ENCODE results near the gene DRGX.

Gene DRGX

DNA sequence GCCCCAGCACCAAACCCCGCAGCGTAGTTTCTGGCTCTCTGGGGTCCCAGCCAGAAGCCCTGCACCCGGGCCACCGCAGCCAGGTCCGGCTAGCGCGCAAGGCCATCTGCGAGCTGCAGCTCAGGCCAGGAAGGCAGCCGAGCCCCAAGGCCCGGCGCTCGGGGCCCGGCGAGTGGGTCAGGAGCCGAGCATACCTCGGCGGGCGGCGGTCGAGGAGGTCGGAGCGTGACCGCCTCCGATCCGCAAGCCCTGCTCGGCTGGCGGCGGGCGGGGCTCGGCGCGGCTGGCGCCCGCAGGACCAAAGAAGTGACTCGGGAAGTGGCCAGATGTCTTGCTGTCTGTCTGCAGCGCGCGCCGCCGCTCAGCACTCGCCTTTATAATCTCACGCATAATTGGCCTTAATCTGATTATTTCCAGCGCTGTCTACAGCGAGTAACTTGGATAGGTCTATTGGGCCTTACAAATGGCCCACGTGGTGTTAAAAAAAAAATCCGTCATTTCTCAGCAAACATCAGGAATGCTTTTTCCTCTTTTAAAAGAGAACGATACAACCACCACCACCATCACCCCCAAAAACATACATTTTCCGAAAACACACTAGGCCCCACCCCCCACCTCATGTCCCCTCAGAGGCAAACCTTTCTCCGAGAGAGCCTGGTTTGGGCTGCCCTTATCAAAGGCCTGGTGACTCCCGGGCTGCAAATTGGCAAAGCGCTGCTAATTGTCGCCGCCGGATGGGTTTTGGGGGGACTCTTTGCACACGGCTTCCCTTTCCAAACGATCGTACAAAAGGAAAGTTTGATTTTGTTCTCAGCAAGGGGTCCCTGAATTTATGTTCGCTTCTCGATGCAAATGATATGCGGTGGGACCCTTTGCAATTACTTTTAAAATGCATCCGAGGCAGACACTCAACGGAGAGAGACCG is at the start of gene DRGX:
Gene DRGX (minus strand): TSS at position 349 of the 925 bp plus-strand sequence. CDS start 649 bp downstream, outside the sequence.
- DNase-seq (ENCODE audit: low read depth) = no peak

DNA sequence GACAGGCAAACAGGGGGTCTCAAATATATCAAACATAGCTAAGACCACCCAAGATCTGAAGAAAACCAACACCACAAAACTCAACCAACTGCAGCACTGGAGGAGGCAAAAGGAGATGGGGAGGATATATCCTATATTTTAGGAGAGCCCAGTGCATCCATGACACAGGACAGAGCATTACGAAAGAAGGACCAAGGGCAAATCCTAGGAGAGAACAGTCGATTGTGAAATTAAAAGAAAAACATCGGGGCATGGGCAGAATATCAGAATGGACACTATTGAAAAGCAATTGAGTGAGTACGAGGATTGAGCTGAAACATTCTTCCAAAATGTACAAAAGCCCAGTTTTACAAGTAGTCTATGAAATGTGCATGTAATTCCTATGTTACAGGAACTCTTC is 48.5 kb upstream of the DRGX start:
- no peak for DNase-seq (ENCODE audit: low read depth)

DNA sequence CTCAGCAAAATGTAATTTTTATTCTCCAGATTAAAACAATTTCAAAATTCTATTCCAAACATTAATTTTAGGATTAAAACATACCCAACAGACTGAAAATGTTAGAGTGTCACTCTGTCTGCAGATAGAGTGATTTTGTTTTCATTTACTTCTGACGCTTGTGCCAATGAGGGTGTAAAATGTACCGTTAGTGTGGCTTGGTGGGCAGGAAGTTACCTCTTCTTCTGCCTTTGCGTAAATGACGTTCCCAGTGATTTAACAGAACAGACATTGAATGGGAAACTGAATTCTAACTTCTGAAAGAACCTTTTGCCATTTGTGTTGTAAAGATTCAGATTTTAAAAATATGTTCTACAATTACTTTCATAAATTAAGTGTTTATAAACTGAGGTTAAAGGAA is 47.0 kb upstream of the DRGX start:
- no peak for DNase-seq (ENCODE audit: low read depth)

DNA sequence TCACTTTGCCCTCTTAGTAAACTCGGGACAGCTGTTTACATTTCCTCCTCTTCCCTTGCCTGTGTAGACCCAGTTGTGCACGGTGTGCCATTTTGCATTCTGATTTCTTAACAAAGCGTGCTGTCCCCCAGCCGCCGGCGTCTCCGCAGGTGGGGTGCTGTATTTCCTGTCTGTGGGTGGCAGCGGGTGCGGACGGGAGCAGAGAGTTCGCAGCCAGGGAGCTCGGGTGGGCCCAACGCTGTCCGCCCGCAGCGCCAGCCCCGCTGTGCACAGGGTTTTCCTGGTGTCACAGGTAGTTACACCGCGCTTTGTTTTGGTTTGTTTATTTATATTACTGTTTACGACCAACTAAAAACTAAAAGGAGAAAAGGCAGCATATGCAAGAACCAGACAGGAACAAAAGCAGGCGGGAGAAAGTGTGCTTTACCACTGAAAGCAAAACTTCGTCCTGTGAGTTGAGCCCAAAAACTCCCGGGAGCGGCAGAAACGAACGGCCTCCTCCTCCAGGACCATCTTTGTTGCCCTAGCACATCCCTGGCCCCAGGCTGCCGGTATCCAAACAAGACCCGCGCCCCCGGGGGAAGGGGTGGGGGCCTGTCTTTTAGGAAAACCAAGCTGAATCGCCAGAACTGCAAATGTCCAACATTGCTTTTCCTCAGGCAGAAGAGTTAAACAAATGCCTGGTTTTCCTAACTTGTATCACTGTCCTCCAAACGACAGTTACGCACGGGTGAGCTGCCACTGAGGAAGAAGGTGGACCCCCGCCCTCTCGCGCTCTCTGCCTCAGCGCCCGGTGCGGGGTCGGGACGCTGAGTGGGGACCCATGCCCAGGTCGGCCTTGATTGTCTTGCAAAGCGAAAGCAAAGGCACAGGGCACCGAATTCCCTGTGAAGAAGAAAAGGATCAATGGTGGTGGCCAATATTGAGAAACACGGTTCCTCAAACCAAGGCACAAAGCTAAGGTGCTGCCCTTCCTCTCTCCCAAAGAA is 45.9 kb upstream of the DRGX start:
- no peak for DNase-seq (ENCODE audit: low read depth)

DNA sequence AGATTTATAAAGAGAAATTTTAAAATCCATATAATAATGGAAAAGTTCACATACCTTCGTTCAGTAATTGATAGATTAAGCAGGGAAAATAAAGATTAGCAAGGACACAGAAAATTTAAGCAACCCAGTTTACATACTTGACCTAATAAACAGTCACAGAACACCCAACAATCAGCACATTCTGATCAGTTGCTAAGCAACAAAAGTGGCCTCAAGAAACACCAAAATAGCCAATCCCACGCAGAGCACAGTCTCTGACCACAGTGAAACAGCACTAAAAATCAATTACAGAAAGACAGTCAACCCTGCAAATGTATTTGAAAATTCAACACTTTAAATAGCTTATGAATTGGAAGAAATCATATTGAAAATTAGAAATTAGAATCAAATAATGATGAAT is 39.3 kb upstream of the DRGX start:
- DNase-seq (ENCODE audit: low read depth) = no peak

DNA sequence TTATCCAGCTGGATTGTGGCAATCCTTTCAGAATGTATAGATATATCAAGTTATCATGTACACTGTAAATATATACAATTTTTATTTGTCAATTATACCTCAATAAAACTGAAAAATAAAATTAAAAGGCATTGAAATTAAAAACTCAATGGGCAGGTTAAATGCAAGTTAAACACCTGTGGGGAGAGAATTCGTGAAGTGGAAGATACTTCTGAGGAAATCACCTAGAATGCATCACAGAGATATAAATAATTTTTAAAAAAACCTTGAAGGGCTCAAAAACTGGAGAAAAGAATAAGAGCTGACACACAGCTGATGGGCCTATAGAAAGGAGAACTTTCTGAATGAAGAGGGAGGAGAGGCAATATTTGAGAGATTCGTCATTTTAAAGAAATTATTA is 37.2 kb upstream of the DRGX start:
- no peak for DNase-seq (ENCODE audit: low read depth)

DNA sequence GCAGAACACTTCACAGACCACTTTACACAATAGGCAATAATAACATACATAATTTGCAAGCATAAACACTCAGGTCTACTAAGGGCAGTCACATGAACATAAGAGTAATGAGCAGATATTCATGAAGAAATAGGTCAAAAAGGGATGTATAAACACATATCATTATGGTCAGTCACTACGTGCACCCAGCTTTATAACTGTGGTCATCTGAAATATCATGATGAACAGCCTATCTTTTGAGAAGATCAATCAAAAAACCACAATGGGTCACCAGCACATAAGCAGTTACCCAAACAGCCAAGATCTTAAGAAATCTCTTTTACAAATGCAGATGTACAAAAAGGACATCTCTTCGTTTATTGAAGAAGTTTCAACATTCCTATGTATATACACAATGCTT is 35.5 kb upstream of the DRGX start:
- DNase-seq (ENCODE audit: low read depth) = no peak

DNA sequence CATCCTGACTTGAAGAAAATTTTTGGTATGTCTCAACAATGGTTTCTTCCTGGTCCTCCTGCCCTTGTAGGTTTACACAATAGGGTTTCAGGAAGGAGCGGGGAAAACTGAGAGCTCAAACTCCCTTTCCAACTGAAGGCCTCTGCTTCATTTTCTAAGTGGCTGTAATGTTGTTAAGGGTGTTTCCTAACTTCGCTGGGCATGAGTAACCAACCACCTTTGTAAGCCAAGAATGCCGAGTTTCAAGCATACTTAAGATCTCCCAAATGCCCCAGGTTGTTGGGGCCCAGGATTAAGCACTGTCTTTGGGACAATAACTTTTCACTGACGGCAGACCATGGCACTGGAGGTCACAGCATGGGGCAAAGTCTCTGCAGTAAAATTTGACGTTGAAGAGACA is 33.6 kb upstream of the DRGX start:
- DNase-seq (ENCODE audit: low read depth) = no peak

DNA sequence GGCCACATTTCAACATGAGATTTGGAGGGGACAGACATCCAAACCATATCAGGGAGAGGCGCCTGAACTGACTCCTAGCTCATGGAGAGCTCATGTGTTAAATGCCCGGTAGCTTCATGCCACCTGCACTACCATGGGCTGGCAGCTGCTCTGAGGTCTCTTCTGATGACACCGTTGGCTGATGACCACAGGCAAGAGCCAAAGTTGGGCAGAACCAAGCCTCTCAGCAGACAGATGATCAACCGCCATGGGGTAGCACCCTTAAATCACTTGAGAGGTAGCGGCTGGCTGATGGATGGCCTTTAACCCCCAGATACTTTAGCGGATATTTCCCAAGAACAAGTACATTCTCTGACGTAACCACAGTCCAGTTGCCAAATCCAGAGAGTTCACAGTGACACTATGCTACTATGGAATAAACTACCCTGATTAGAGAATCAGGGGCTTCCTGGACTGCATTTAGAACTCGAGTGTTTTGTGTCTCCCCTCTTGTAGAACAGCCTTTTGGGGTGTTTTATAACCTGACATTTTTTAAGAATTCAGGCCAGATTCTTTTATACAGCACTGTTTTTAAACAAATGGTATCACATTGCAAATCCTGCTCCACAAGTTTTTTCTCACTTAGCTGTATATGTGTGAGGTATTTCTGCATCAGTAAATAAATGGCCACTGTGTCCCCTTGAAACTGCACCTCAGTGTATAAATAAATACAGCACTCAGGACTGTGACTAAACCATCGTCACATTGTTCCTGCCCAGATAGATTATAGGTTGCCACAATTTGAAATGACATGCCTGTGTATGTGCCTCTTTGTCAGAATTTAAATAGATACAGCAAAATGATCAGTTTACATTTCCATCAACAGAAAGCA is 30.8 kb upstream of the DRGX start:
- no peak for DNase-seq (ENCODE audit: low read depth)

DNA sequence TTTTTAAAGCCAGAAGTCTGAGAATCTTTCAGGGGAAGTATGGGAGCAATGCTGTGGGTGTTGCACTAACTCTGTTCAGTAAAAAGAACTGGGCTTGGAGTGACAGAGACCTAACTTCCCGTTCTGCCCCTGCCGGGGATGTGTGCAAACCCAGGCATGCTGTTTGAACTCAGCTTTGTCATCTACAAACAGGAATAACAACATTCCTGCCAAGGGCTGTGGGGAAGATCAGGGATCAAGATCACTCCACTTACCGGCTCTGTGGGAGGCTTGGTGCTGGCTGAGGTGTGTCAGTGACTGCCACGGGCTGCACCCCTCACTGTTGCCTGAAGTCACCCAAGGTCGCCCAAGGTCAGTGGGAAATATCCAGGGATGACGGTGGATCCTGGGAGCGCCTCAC is 23.1 kb upstream of the DRGX start:
- no peak for DNase-seq (ENCODE audit: low read depth)

DNA sequence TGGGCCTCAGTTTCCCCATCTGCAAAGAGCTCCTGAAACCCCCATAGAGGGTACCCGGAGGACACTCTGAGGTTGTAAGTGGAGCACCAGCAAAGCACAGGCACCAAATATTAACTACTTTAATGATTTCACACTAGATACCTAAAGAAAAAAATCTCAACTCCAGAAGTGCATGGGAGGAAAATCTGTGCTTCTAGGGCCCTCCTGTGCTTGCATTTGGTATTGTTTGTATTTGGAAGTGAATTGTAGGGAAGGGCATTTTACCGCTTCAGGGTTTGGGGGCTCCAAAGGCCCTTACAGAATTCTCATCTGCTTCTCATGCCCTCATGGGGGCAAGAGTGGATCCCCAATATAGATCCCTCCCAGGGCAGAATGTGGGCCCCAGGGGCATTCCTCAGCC is 22.4 kb upstream of the DRGX start:
- no peak for DNase-seq (ENCODE audit: low read depth)

DNA sequence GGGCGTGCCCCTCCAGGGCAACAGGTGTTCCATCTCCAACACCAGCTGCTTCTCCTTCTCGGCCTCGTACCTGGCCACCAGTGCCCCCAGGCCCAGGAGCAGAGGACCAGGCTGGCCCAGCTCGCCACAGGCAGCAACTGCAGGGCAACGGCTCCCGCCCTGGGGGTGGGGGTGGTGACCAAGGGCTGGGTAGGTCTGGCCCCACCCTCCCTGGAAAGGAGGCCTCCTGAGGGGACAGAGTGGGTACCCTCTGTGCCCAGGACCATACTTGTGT is 22.1 kb upstream of the DRGX start:
- no peak for DNase-seq (ENCODE audit: low read depth)

DNA sequence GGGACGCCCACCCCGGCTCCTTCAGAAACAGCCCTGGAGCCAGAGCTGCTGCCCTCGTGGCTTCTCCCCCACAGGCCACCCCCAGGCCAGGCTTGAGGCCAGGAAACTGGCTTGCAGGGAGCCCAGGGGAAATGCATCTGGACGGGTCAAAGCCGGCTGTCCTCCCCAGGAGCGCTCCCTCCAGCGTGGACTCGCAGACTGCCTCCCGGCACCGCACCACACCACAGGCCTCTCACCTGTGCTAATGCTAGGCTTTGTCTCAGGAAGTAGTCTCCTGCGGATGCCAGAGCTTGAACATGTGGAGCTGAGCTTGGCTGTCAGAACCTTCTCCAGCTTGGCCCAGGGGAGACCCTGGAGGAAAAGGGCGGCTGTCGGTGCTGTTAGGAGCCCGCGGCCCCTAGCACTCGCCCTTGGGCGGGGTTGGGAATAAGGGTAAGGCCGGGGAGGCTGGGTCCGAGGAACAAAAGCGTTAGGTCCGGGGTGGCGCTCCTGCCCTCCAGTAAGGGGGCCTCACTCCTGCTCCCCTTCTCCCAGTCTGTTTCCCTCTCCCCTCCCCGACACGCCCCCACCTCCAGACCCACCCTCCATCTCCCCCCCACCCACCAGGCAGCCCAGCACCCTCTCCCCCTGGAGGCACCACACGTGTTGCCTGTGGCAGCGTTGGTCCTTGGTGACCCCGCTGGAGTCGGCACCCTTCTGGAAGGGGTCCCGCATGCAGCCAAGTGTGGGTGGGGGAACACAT is 21.6 kb upstream of the DRGX start:
- no peak for DNase-seq (ENCODE audit: low read depth)

DNA sequence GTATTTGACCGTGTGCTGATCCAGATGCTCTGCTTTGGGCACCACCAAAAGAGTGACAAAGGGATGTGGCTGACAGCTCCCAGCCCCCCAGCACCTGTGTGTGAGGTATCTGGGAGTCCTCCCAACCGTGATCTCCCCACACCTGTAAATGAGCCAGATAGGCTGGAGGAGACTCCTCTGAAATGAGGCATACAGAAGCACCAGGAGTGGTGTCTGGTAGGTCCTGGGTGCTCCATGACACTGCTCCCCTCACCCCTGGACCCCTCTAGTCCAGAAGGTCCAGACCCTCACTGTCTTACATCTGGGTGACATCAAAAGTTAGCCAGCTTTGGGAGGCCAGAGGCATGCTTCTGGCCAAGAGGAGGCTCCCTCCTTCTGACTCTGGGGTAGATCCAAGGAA is 20.0 kb upstream of the DRGX start:
- no peak for DNase-seq (ENCODE audit: low read depth)

DNA sequence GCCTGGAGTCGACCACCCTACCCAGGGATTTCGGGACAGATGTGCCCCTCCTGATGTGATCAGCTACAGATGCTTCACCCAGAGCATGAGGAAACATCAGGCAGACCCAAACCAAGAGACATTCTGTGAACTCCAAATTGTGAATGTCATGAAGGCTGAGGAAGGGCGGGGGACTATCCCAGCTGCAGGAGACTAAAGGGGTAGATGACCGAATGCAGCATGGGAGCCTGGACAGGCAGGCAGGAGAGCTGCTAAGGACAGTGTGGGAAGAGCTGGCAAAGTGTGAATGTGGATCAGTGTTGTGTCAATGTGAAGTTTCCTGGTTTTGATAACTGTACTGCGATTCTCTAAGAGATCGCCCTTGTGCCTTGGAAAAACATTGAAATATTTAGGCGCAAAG is 19.2 kb upstream of the DRGX start:
- no peak for DNase-seq (ENCODE audit: low read depth)

DNA sequence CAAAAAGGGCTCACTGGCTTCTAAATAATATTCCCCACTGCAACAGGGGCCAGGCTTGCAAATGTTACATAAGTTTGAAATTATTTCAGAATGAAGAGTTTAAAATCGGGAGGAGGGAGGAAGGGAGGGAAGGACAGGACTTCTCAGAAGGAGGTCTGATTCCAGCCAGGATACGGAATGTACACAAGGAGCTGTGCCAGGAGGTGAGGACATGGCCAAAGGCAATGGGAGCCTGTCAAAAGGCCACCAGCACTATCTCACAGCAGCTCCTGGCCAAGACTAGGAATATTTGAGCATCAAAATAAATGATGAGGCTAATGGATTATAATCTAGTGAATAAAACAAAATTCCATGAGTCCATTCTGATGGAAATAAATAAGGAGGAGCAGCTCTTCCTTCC is 18.6 kb upstream of the DRGX start:
- DNase-seq (ENCODE audit: low read depth) = no peak

DNA sequence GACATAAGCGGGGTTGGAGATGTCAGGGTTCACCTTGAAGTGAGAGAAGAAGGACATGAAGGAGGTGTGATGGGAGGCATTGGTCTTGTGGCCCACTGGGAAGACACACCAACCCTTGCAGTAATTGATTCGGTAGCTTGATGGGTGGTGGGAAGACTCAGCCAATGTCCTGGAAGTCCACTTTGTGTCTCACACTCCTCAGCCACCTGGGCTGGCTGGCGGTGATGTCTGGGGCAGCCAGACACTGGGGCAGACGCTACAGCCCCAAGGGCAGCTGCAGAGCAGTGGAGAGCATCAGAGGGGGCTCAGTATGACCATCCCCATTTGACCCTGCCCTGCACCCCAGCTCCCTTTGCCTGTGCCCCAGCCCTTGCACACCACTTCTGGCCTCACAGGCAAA is 16.7 kb upstream of the DRGX start:
- DNase-seq (ENCODE audit: low read depth) = no peak

DNA sequence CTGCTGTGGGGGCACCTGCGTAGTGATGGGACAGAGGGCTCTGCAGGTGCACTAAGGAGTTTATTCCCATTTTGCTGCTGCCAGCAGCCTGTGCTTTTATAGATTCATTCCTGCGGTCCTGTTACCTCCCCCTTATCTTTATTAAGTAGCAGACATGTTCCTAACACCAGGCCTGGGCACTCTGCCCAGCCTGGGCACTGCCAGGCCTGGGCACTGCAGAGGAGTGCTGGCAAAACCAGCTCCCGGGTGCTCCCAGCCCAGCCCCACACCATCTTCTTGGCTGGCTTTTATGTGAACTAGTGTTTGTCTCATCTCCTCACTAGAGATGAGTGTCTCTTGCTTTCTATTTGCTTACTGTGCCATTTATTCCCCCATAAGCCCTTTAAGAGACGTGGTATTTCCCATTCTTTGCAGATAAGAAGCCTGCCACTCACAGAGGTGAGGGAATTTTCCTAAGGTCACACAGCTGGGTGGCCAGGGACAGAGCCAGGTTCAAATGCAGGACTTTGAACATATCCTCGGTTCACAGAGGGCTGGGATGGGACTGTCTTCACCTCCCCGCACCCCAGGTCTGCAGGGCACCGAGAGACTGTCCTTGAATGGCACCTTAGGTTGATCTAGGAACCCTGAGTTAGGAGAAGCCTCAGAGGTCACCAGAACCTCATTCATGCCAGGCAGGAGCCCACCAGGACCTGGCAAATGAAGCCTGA is 14.6 kb upstream of the DRGX start:
- DNase-seq (ENCODE audit: low read depth) = no peak

DNA sequence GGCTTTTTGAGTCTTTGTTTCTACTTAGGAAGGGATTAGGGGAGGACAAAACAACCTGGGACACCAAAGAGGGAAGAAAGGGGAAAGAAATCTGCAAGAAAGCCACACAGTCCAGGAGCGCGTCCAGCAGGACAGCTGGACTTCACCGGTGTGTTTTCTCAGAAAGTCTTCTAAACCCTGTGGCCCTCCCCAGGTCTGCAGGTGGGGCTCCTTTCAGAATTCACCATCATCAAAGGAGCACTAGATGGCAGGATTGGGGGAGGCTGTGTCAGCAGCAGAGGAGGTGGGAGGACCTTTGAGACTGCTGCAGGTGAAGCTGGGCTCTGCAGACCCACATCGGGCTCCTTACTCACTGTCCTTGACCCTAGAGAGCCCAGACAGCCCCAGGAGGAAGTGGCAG is 13.9 kb upstream of the DRGX start:
- no peak for DNase-seq (ENCODE audit: low read depth)

DNA sequence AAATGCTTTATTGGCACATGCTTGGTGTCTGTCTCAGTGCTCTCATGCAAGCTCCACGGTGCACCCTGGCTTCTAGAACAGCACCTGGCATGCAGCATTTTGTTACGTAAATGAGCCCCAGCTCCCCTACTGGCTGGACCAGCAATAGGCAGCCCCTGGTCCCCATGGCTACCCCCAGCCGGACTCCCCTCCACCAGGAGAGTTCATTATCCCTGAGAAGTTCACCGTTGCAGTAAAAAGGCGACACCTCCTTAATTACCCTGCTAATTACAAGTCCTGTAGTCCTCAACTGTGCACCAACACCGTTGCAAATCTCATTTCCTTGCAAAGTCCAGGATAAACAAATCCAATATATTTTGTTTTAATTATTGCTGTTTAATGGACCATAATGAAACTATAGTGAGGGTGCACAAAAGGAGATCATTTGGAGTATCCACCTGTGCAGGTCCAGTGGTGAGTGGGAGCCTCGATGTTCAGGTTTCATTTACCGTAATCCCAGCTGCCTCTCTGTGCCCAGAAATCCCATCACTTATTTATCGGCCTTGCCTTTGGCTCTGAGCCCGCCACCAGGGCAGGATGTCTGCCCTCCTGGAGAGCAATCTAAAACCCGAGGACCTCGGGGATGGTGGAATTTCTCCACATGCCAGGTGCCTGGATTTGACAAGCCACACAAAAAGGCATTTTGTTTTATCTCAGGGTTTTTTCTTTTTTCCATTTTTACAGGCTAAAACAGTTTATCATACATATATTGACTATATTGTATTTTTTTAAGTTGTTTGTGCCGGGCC is 12.8 kb upstream of the DRGX start:
- no peak for DNase-seq (ENCODE audit: low read depth)

All from stimulated activated CD8-positive, alpha-beta memory T cell treated with anti-CD3 and anti-CD28 coated beads, Interleukin-15, amount 100 ng/mL, for 1 hour (primary cell).